Left renal pelvis (tissue), 4 donors: Measurements from ENCODE around the gene SLC7A11. TPM values are rescaled to one million over a fixed set of nuclear protein-coding genes. Genes with fewer than 3 reads are reported as not detected.

Experiments
- DNase-seq, 4 donors: peaks; one replicate each; pipeline ENCODE4 v3.0.0-alpha.2; 2013; ENCODE audit warnings: low read depth in 4 of 4, low spot score in 3 of 4
- polyA plus RNA-seq, 4 donors: library from polyadenylated mRNA; unstranded; fragments of 120-200 nt; gene quantifications; one replicate each; pipeline ENCODE4 v1.2.1, GENCODE V29; 2013; ENCODE audit not compliant: insufficient read length in 4 of 4

Gene SLC7A11
- polyA plus RNA-seq, 4 donors: 1.7 to 2.3 (median 2.2) TPM

DNA sequence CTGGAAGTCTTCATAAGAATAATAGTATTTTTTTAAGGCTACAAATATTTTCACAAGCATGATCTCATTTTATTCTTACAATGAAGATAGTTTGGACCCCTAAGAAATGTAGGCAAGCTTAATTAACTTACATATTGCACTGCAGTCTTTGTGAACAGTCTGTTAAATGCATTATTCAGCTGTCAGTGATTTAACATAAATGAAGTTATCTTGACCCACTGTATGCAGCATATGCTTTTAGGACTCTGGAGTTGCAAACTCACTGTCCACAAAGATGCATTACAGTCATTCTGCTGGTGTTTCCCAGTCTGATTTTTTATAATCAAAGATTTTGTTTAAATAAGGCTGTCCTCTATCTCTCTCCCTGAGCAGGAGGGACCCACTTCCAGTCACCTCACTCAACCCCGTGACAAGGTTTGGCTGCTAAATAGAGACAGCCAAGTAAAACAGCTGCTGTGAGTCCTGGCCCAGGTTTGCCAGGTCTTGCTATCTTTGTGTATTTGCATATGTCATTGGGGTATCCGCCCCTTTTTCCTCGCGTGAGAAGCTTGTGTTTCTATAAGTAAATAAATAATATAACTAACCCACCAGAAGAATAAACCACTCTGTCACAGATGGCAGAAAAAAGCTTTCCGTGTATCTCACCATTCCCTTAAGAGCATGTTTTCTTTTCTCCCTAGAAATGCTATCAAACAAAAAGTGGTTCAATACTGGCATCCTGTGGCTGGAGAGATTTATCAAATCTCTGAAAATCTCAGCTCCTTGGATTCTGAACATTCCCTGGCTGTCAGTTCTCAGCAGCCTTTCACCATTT, 67.0 kb downstream of the SLC7A11 start:
- no peak for DNase-seq

- DNase-seq: no peak
Measured at GRCh38 chr4:138164208-138164607, 77.9 kb downstream of the SLC7A11 start.

DNA sequence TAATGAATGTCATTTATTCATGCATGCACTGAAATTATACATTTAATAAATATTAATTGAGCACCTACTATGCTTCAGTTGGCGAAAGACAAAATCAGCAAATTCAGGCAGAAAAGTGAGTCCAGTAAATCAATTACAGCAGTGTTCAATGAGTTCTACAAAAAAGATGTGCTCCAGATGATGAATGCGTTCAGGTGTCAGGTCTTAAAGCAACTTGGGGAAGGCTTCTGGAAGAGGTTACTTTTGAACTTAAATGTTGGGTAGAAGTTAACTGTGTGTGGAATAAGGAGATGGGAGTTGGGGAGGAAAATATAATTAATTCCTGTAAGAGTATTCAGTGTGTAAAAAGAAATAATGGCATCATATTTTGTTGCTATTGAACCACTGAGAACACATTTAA, 79.0 kb downstream of the SLC7A11 start:
- no peak for DNase-seq

GRCh38 chr4:138162259-138162658, 79.9 kb downstream of the SLC7A11 start:
- DNase-seq: no peak

DNA sequence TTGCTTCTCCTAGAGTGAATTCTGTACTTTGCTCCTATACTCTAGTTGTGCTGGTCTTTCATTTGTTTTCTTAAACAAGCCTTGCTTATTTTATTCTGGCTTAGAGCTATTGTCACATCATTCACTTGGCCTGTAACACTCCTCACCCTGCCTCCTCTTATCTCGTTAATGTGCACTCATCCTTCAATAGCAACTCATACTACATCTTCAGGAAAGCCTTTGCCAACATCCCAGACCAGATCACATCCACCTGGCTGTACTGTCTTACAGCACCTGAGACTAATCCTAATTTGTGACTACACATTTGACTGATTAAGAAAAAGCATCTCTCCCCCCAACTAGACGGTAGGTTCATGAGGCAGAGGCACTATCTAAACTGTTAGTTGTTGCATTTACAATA, 80.8 kb downstream of the SLC7A11 start:
- DNase-seq: no peak

GRCh38 chr4:138158746-138159297, 83.3 kb downstream of the SLC7A11 start:
- DNase-seq: no peak

- no peak for DNase-seq
Measured at GRCh38 chr4:138140879-138141278, 101.3 kb downstream of the SLC7A11 start.

- DNase-seq: no peak
Measured at GRCh38 chr4:138138774-138139173, 103.4 kb downstream of the SLC7A11 start.

DNA sequence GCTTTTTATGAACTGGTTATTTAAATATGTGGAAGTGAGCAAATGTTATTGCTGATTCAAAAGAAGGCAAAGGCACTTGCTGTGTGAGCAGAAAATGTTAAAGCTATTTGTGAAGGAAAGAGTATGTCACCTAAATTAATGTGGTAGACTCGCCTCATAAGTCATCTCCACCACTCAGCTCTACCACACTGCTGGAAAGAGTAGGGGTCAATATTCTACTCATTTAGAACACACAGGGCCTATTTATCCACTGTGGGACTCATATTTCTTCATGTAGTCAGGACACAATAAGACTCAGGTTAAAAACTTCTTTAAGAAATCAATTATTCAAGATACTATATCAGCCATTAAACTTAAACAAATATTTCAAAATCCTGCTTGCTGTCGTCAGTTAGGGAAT, 106.5 kb downstream of the SLC7A11 start:
- no peak for DNase-seq

- DNase-seq: no peak
Measured at GRCh38 chr4:138118270-138118669, 123.9 kb downstream of the SLC7A11 start.

GRCh38 chr4:138115053-138115452, 127.1 kb downstream of the SLC7A11 start:
- DNase-seq: no peak

DNA sequence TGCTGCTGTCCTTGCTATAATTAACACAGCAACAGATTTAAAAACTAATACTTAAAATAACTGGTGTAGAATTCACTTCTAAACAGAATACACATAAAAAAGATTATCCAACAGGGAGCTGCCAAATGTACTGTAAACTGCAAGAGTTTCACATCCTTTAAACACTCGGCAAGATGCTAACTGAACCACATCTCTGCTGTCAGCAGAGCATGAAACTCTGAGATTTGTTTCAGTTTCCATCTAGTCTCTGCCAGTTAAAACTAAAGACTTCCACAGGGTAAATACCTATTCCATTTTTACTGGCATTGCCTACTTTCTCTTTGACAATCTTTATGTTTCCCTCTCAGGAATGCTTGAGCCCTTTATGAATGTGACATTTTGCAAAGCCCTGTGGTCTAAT, 127.7 kb downstream of the SLC7A11 start:
- DNase-seq: no peak
